T-cell (primary cell): ENCODE results near the gene PSMC2. TPM values are rescaled to one million over a fixed set of nuclear protein-coding genes. Genes with fewer than 3 reads are reported as not detected.

Experiments
- ATAC-seq, 4 experiments: fragments of 200-7000 bp in 3 of 4; fragments of 150-1000 bp in 1 of 4; cut with Tn5 transposase; replicated peaks in 1 of 4; 1 replicate in 3 of 4; 2 replicates in 1 of 4; pipeline ENCODE4 v1.10.0; 2021; ENCODE audit warnings: moderate library complexity in 3 of 4, mild to moderate bottlenecking in 2 of 4, moderate number of reproducible peaks in 1 of 4
- CTCF ChIA-PET, 2 donors: fragments of 300-600 bp; sonication (Branson Sonifier 250); formaldehyde crosslinking; loops; one replicate each; lab custom pipeline; 2022; ENCODE audit warnings: antibody characterized with exemption in 2 of 2; lab: Charles Lee
- POLR2A ChIA-PET, 2 donors: fragments of 300-600 bp; sonication (Branson Sonifier 250); formaldehyde crosslinking; loops; one replicate each; lab custom pipeline; 2022; ENCODE audit warnings: antibody characterized with exemption in 2 of 2; lab: Charles Lee
- DNase-seq, 35 experiments: peaks; one replicate each; pipeline versions ENCODE4 v3.0.0 to v3.0.0-alpha.2; 2013 to 2023
- H3K27ac ChIP-seq: one replicate; pipeline ENCODE4 v1.5.1; 2013; ENCODE audit warnings: low read length
- H3K27me3 ChIP-seq, 2 experiments: replicated peaks in 1 of 2; 1 replicate in 1 of 2; 2 replicates in 1 of 2; pipeline versions ENCODE4 v1.6.1 to v1.7.0; 2013; ENCODE audit warnings: low read length in 1 of 2, mixed read lengths in 1 of 2; ENCODE audit not compliant: control insufficient read depth in 2 of 2, insufficient read depth in 2 of 2; ENCODE audit errors: extremely low read depth in 1 of 2
- H3K36me3 ChIP-seq, 2 donors: 1 replicate in 1 of 2; 2 replicates in 1 of 2; pipeline versions ENCODE4 v1.6.1 to v1.7.0; 2013; ENCODE audit warnings: low read length in 1 of 2; ENCODE audit not compliant: control insufficient read depth in 2 of 2, insufficient read depth in 1 of 2; ENCODE audit errors: extremely low read depth in 1 of 2
- H3K4me1 ChIP-seq, 2 experiments: 1 replicate in 1 of 2; 2 replicates in 1 of 2; pipeline versions ENCODE4 v1.6.1 to v1.7.0; 2013; ENCODE audit warnings: low read length in 2 of 2, mixed read lengths in 1 of 2; ENCODE audit not compliant: insufficient read depth in 2 of 2, control insufficient read depth in 1 of 2; ENCODE audit errors: extremely low read depth in 1 of 2
- H3K4me3 ChIP-seq, 2 donors: 1 replicate in 1 of 2; 2 replicates in 1 of 2; pipeline versions ENCODE4 v1.5.1 to v1.7.0; 2013; ENCODE audit warnings: mild to moderate bottlenecking in 2 of 2, low read length in 1 of 2, moderate library complexity in 1 of 2; ENCODE audit not compliant: control insufficient read depth in 1 of 2; ENCODE audit errors: extremely low read depth in 1 of 2
- H3K9me3 ChIP-seq: 2 replicates; pipeline ENCODE4 v1.7.0; 2013
- H3K27ac Mint-ChIP-seq, 2 donors: one replicate each; pipeline ENCODE4 v1.8.0; 2020 to 2021; ENCODE audit warnings: mild to moderate bottlenecking in 2 of 2, mixed read lengths in 2 of 2
- H3K27me3 Mint-ChIP-seq, 2 donors: one replicate each; pipeline ENCODE4 v1.8.0; 2021 to 2022; ENCODE audit warnings: mixed read lengths in 2 of 2
- H3K36me3 Mint-ChIP-seq: one replicate; pipeline ENCODE4 v1.8.0; 2021; ENCODE audit warnings: mixed read lengths
- H3K4me1 Mint-ChIP-seq, 3 donors: one replicate each; pipeline ENCODE4 v1.8.0; 2020 to 2022; ENCODE audit warnings: mixed read lengths in 3 of 3, mild to moderate bottlenecking in 1 of 3
- H3K4me3 Mint-ChIP-seq, 3 donors: one replicate each; pipeline ENCODE4 v1.8.0; 2020 to 2022; ENCODE audit warnings: mild to moderate bottlenecking in 3 of 3, mixed read lengths in 3 of 3, moderate library complexity in 3 of 3
- H3K9me3 Mint-ChIP-seq, 3 donors: one replicate each; pipeline ENCODE4 v1.8.0; 2020 to 2022; ENCODE audit warnings: mixed read lengths in 3 of 3
- whole genome bisulfite sequencing: methylation state at CpG from one replicate; pipeline ENCODE4 v1.1.5; 2013; ENCODE audit warnings: missing lambda C conversion rate; ENCODE audit not compliant: insufficient coverage; 5-methylcytosine and 5-hydroxymethylcytosine counted together
- total RNA-seq, 35 experiments: library from RNA in 6 of 35; stranded (reverse) in 6 of 35; fragments of 120-200 nt in 1 of 35; gene quantifications; one replicate each; pipeline versions ENCODE4 v1.2.1 to v1.2.4 and lab custom pipeline; 2013 to 2026

The PSMC2 gene
- total RNA-seq, 5 donors from 2014 or later (not counting 1 experiment from before 2014, with no cell fraction given), result 61.8 to 72.6 (median 66.6) TPM

DNA sequence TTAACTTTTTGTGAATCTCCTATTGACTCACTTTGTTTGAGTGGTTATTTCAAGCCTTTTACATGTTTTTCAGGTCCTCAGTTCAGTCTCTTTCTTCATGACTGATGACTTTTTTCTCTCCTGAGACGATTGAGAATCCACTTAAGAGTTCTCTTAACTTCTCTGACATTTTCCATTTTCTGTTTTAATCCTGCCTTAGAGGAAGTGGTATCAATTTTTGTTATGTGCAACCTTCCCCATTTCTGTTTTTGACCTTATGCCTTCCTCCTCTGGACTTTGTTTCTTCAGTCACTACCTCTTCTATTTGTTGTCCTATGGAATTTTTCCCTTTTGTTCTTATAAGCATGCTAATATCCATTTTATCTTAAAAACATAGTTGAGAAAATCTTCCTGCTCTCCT lies 2.4 kb downstream of the PSMC2 start:
- H3K4me1 ChIP-seq, result peaks cover 12 to 13% of the 10 kb centered on the region in 2 experiments
- ATAC-seq (no peak), DNase-seq (no peak)
- no peak overlapping the region for H3K4me3 ChIP-seq
- no peak overlapping the region for H3K27ac ChIP-seq
- ChIA-PET POLR2A (no interaction called here), CTCF (no interaction called here)
- H3K27me3 ChIP-seq, result no peaks in the 10 kb centered on the region
- peaks cover 0 to 19% of the 10 kb centered on the region in 2 donors for H3K36me3 ChIP-seq
- peaks cover 63 to 69% (median 69%) of the 10 kb centered on the region in 3 donors for H3K4me1 Mint-ChIP-seq
- no peaks in the 10 kb centered on the region for H3K27me3 Mint-ChIP-seq
- peaks cover 16% of the 10 kb centered on the region for H3K36me3 Mint-ChIP-seq
- H3K9me3 ChIP-seq, result no peaks in the 10 kb centered on the region
- WGBS, result no CpG with 5 or more reads among the region's 1 CpG
- H3K4me3 Mint-ChIP-seq, result peak overlapping the region; percentile 90 to 100 (median 95)
- H3K9me3 Mint-ChIP-seq, result no peaks in the 10 kb centered on the region
- peak overlapping the region; percentile 2 to 47 for H3K27ac Mint-ChIP-seq

DNA sequence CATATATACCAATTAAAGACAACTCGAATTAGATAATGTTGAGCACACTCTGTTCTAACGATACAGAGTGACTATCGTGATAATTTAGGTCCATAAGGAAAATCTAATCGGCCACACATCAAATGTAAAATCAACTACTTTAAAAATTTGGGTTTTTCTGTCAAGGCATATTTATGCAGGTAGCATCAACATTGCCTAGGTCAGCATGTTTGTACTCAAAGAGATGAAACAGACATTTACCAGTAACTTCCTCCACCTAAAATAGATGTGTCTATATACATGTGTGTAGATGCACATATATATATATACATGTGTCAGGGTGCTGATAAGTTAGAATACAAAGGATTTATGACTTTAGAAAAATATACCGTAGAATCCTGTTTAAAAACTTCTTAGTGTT lies 22.0 kb downstream of the PSMC2 start:
- no peaks in the 10 kb centered on the region for H3K27me3 ChIP-seq
- peaks cover 0 to 14% (median 6%) of the 10 kb centered on the region in 3 donors for H3K4me1 Mint-ChIP-seq
- DNase-seq, result no peak
- H3K27ac ChIP-seq, result no peak overlapping the region
- H3K4me1 ChIP-seq, result no peaks in the 10 kb centered on the region
- H3K27ac Mint-ChIP-seq, result no peak overlapping the region
- ChIA-PET POLR2A (no interaction called here), CTCF (no interaction called here)
- no peak overlapping the region for H3K4me3 Mint-ChIP-seq
- no peaks in the 10 kb centered on the region for H3K27me3 Mint-ChIP-seq
- no peaks in the 10 kb centered on the region for H3K9me3 Mint-ChIP-seq
- H3K9me3 ChIP-seq, result no peaks in the 10 kb centered on the region
- WGBS, result no CpG with 5 or more reads among the region's 5 CpGs
- H3K36me3 Mint-ChIP-seq, result peaks cover 33% of the 10 kb centered on the region
- H3K4me3 ChIP-seq, result no peak overlapping the region
- ATAC-seq, result no peak
- H3K36me3 ChIP-seq, result peaks cover 6 to 46% of the 10 kb centered on the region in 2 donors

- H3K27ac Mint-ChIP-seq, result peak overlapping the region; percentile 65 to 72
- peaks cover 0 to 14% (median 6%) of the 10 kb centered on the region in 3 donors for H3K4me1 Mint-ChIP-seq
- Histone ChIP-seq H3K27me3 (no peaks in the 10 kb centered on the region), H3K4me1 (no peaks in the 10 kb centered on the region), H3K9me3 (no peaks in the 10 kb centered on the region), H3K36me3 (peaks cover 0 to 4% of the 10 kb centered on the region in 2 donors), H3K27ac (no peak overlapping the region), H3K4me3 (no peak overlapping the region)
- ChIA-PET CTCF (no interaction called here), POLR2A (no interaction called here)
- ATAC-seq, result peak in 1 of 4 experiments; percentile 38
- no peak for DNase-seq
- 100% methylated on average over 1 of the region's 6 CpGs for WGBS
- no peaks in the 10 kb centered on the region for H3K9me3 Mint-ChIP-seq
- H3K27me3 Mint-ChIP-seq, result peaks cover 2 to 7% of the 10 kb centered on the region in 2 donors
- no peaks in the 10 kb centered on the region for H3K36me3 Mint-ChIP-seq
- no peak overlapping the region for H3K4me3 Mint-ChIP-seq
These were observed 26.6 kb downstream of the PSMC2 start for GRCh38 chr7:103373866-103374643.

GRCh38 chr7:103379270-103379975 lies 32.0 kb downstream of the PSMC2 start:
- POLR2A ChIA-PET, result interaction anchor here in 1 of 2 donors (0.6 kb wide), 1 partner anchor 23 kb away, joined by 7 read pairs; no protein-coding TSS in a partner anchor
- no peak for ATAC-seq
- H3K27me3 Mint-ChIP-seq, result peaks cover 2 to 7% of the 10 kb centered on the region in 2 donors
- no peak overlapping the region for H3K27ac Mint-ChIP-seq
- Histone ChIP-seq H3K27me3 (no peaks in the 10 kb centered on the region), H3K9me3 (no peaks in the 10 kb centered on the region), H3K4me3 (no peak overlapping the region), H3K27ac (no peak overlapping the region), H3K4me1 (no peaks in the 10 kb centered on the region), H3K36me3 (no peaks in the 10 kb centered on the region)
- DNase-seq, result no peak
- H3K36me3 Mint-ChIP-seq, result no peaks in the 10 kb centered on the region
- H3K4me3 Mint-ChIP-seq, result no peak overlapping the region
- WGBS, result no CpG with 5 or more reads among the region's 3 CpGs
- no peaks in the 10 kb centered on the region for H3K4me1 Mint-ChIP-seq
- CTCF ChIA-PET, result interaction anchor here in 1 of 2 donors (0.6 kb wide), 1 partner anchor 41 kb away, joined by 3 read pairs; no protein-coding TSS in a partner anchor
- H3K9me3 Mint-ChIP-seq, result no peaks in the 10 kb centered on the region

DNA sequence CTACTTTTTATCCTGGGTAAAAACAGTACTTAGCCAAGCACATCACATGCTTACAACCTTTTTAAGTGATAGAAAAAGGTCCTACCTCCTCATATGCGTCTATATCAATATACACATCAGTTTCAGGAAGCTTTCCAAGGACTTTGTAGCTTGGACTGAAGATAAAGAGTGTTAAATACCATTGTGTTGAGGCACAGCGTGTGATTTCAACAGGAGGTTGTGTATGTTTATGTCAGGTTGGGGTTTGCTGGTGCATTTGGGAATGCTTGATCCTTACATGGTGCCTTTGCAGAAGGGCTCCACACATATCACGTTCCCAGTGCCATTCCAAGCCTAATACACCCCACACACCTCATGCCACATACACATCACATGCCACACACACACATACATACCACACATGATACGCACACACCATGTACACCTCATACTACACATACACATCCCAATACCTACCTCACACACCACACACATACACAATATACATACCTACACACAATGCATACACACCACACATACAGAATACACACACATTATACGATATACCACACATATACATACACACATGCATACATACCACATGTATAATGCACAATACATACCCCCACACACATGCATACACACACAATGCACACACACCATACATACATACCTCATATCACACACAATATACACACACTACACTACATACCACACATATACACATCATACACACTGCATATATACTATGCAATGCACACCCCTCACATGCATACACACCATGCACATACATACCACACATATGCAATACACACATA lies 33.1 kb downstream of the PSMC2 start:
- peaks cover 4 to 7% of the 10 kb centered on the region in 2 donors for H3K27me3 Mint-ChIP-seq
- DNase-seq, result no peak
- no peaks in the 10 kb centered on the region for H3K36me3 ChIP-seq
- H3K27ac ChIP-seq, result no peak overlapping the region
- H3K4me3 Mint-ChIP-seq, result no peak overlapping the region
- 88% methylated on average over 3 of the region's 5 CpGs for WGBS
- H3K9me3 ChIP-seq, result no peaks in the 10 kb centered on the region
- POLR2A ChIA-PET, result interaction anchor here in 1 of 2 donors (0.6 kb wide), 1 partner anchor 1058 kb away, joined by 4 read pairs; no protein-coding TSS in a partner anchor
- CTCF ChIA-PET, result no interaction called here
- H3K4me1 ChIP-seq, result no peaks in the 10 kb centered on the region
- H3K36me3 Mint-ChIP-seq, result no peaks in the 10 kb centered on the region
- H3K4me3 ChIP-seq, result no peak overlapping the region
- H3K27ac Mint-ChIP-seq, result no peak overlapping the region
- no peaks in the 10 kb centered on the region for H3K4me1 Mint-ChIP-seq
- no peak for ATAC-seq
- H3K9me3 Mint-ChIP-seq, result no peaks in the 10 kb centered on the region
- H3K27me3 ChIP-seq, result no peaks in the 10 kb centered on the region
